Sigmoid colon (tissue), 4 donors: ENCODE results near the gene ROCK1.

Experiments used
- POLR2A ChIP-seq, 2 donors: fragments of 450-650 bp; IDR thresholded peaks; one replicate each; pipeline ENCODE4 v1.6.1; 2016; ENCODE audit warnings: antibody characterized with exemption in 2 of 2, mild to moderate bottlenecking in 2 of 2, moderate library complexity in 2 of 2
- POLR2AphosphoS5 ChIP-seq, 4 donors: sonication (generic); formaldehyde crosslinking; IDR thresholded peaks; one replicate each; pipeline ENCODE4 v1.6.1; 2017; ENCODE audit warnings: antibody characterized with exemption in 4 of 4
- TF ChIP-seq, protein P1 (sequence below), 4 experiments: fragments of 450-650 bp in 3 of 4; fragments of 200-600 bp in 1 of 4; IDR thresholded peaks; one replicate each; pipeline ENCODE4 v1.5.1; 2016 to 2019; ENCODE audit warnings: antibody characterized with exemption in 4 of 4, mild to moderate bottlenecking in 3 of 4, moderate library complexity in 2 of 4

DNA sequence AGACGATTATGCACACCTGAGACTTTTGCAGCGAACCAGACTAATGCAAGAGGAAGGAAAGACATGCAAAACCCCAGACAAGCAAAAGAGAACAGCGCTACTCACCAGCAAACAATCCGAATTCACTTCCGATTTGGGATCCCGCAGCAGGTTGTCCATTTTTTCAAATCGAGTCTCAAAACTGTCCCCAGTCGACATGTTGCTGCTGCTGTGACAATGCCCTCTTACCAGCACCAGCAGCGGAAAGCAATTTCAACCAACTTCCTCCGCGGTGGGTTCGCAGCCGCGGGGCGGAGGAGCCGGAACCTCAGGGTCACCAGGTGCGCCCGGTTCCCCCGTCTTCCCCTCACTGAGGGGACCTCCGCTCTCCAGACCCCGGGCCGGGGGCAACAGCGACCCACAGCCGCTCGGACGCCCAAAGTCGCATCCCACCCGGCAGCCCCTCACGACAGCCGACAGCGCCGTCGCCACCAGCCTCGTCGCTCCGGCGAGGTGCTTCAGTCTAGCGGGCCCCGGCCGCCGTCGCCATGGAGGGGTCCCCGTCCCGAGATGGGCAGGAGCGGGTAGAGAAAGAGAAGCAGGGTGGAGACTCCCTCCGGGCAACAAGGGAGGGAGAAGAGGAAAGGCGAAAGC, 784 bp downstream of the ROCK1 start:
- TF ChIP-seq, protein P1, sequence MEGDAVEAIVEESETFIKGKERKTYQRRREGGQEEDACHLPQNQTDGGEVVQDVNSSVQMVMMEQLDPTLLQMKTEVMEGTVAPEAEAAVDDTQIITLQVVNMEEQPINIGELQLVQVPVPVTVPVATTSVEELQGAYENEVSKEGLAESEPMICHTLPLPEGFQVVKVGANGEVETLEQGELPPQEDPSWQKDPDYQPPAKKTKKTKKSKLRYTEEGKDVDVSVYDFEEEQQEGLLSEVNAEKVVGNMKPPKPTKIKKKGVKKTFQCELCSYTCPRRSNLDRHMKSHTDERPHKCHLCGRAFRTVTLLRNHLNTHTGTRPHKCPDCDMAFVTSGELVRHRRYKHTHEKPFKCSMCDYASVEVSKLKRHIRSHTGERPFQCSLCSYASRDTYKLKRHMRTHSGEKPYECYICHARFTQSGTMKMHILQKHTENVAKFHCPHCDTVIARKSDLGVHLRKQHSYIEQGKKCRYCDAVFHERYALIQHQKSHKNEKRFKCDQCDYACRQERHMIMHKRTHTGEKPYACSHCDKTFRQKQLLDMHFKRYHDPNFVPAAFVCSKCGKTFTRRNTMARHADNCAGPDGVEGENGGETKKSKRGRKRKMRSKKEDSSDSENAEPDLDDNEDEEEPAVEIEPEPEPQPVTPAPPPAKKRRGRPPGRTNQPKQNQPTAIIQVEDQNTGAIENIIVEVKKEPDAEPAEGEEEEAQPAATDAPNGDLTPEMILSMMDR (IDR thresholded peaks at IDR 0.05): no peak
- no peak for TF ChIP-seq POLR2AphosphoS5 (IDR thresholded peaks at IDR 0.05)
- no peak for TF ChIP-seq POLR2A (IDR thresholded peaks at IDR 0.05)
